T-helper 2 cell treated with Interferon-gamma antibody and Interleukin-4, amounts not matched to agents 100 ng/mL and 5 ng/mL, for 36 hours (primary cell): ENCODE measurements around the gene TSNAXIP1. TPM values are rescaled to one million over a fixed set of nuclear protein-coding genes. Genes with fewer than 3 reads are reported as not detected.
"Not testable (repeated sequence)": the region's sequence is repeated elsewhere in the genome, so short reads cannot be mapped to it uniquely, and the experiment has no call there.

Experiments
- intact Hi-C: fragments of 100-400 bp; cut with micrococcal nuclease; formaldehyde crosslinking; loops from one replicate; pipeline ENCODE4 v1.15.1; 2023
- total RNA-seq: library from RNA; stranded (reverse); gene quantifications from 2 replicates; pipeline ENCODE4 v1.2.3, GENCODE V29; 2022

Gene TSNAXIP1
- total RNA-seq, 1 donor from 2014 or later: 0.36 TPM

GRCh38 chr16:67833415-67834241, 26.9 kb downstream of the TSNAXIP1 start:
- intact Hi-C loops: loop anchor here (1.0 to 2.0 kb wide), 4 partner anchors 9 to 27 kb away; partner anchors contain the start of genes NUTF2, RANBP10, THAP11 and TSNAXIP1

DNA sequence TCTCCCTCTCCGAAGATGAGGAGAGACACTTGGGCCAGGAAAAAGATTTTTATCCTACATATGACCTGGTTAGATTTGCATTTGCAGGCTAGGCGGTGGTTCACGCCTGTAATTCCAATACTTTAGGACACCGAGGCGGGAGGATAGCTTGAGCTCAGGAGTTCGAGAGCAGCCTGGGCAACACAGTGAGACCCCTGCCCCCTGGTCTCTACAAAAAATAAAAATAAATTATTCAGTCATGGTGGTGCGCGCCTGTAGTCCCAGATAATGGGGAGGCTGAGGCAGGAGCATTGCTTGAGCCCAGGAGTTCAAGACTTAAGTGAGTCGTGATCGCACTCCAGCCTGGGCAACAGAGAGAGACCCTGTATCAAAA, 27.5 kb downstream of the TSNAXIP1 start:
- intact Hi-C loops: no loop called here

- intact Hi-C loops: not testable (repeated sequence)
These were observed 30.5 kb downstream of the TSNAXIP1 start for GRCh38 chr16:67837190-67837589.

GRCh38 chr16:67837811-67838210, 31.1 kb downstream of the TSNAXIP1 start:
- intact Hi-C loops: no loop called here

GRCh38 chr16:67841198-67841815, 34.6 kb downstream of the TSNAXIP1 start:
- intact Hi-C loops: loop anchor here (10.0 kb wide), 1 partner anchor 177 kb away; the partner anchor contains the start of genes ACD, C16orf86, ENKD1 and PARD6A

DNA sequence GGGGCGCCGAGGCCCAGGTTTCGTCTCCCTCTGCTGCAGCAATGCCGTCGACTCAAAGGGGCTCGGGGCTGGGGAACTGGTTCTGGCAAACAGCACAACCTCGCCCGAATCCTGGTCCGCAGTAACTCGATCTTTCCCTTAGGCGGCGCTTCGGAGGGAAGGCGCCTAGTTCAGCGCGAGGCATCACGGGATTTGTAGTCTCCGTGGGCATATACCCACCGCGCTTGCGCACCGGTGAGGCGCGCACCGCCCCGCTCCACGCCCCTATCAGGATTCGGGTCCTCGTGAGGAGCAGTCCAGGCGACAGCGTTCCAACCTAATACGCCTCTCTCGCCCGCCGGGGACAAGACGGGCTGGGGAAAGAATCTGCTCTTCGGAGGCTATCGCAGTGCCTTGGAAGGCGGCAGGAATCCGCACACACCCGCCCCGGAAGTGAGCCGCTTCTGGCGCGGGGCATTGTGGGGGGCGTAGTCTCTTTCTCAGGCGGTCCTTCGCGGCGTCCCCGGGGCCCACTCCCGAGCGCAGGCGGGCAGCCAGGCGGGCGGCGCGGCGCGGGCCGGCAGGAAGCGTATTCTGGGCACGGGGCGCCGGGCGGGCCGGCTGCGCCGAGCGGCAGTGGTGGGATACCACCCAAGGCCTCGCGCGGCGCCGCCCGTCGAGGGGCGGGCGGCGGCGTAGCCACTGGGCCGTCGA, 35.3 kb downstream of the TSNAXIP1 start, which contains the start of gene THAP11:
Gene THAP11 (plus strand): TSS at position 505 of the 693 bp plus-strand sequence. CDS start 235 bp downstream, outside the sequence.
- intact Hi-C loops: loop anchor here (1.0 to 10.0 kb wide), 5 partner anchors 9 to 242 kb away; partner anchors contain the start of genes ACD, C16orf86, ENKD1 and PARD6A

DNA sequence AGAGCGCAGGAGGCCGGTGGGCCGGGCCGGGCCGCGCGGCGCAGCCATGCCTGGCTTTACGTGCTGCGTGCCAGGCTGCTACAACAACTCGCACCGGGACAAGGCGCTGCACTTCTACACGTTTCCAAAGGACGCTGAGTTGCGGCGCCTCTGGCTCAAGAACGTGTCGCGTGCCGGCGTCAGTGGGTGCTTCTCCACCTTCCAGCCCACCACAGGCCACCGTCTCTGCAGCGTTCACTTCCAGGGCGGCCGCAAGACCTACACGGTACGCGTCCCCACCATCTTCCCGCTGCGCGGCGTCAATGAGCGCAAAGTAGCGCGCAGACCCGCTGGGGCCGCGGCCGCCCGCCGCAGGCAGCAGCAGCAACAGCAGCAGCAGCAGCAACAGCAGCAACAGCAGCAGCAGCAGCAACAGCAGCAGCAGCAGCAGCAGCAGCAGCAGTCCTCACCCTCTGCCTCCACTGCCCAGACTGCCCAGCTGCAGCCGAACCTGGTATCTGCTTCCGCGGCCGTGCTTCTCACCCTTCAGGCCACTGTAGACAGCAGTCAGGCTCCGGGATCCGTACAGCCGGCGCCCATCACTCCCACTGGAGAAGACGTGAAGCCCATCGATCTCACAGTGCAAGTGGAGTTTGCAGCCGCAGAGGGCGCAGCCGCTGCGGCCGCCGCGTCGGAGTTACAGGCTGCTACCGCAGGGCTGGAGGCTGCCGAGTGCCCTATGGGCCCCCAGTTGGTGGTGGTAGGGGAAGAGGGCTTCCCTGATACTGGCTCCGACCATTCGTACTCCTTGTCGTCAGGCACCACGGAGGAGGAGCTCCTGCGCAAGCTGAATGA, 36.0 kb downstream of the TSNAXIP1 start:
- intact Hi-C loops: loop anchor here (1.0 to 10.0 kb wide), 5 partner anchors 9 to 242 kb away; partner anchors contain the start of genes ACD, C16orf86, ENKD1 and PARD6A

- intact Hi-C loops: loop anchor here (10.0 kb wide), 1 partner anchor 179 kb away; the partner anchor contains the start of genes ACD, C16orf86, ENKD1 and PARD6A
These were observed 36.7 kb downstream of the TSNAXIP1 start for GRCh38 chr16:67843343-67843765.

GRCh38 chr16:67844497-67844896, 37.8 kb downstream of the TSNAXIP1 start:
- intact Hi-C loops: loop anchor here (10.0 kb wide), 1 partner anchor 180 kb away; the partner anchor contains the start of genes ACD, C16orf86, ENKD1 and PARD6A

GRCh38 chr16:67845291-67846062, 38.8 kb downstream of the TSNAXIP1 start:
- intact Hi-C loops: loop anchor here (1.0 to 10.0 kb wide), 7 partner anchors 12 to 283 kb away; partner anchors contain the start of genes ACD, C16orf86, CTCF and EDC4

GRCh38 chr16:67846063-67846319, 39.3 kb downstream of the TSNAXIP1 start:
- intact Hi-C loops: loop anchor here (1.0 to 10.0 kb wide), 7 partner anchors 13 to 284 kb away; partner anchors contain the start of genes ACD, C16orf86, CTCF and EDC4

- intact Hi-C loops: loop anchor here (1.0 to 10.0 kb wide), 7 partner anchors 13 to 284 kb away; partner anchors contain the start of genes ACD, C16orf86, CTCF and EDC4
These were observed 39.8 kb downstream of the TSNAXIP1 start, which contains the start of gene NUTF2 for GRCh38 chr16:67846320-67847063. NUTF2 (plus strand) TSS chr16:67846933; CDS start chr16:67865131, 18,198 bp downstream.

GRCh38 chr16:67847064-67847861, 40.6 kb downstream of the TSNAXIP1 start, which contains the start of gene CENPT:
CENPT (minus strand) TSS chr16:67847693; CDS start chr16:67833859, 13,834 bp downstream.
- intact Hi-C loops: loop anchor here (2.0 to 10.0 kb wide), 2 partner anchors 26 to 182 kb away; partner anchors contain the start of genes ACD, C16orf86, EDC4 and ENKD1

DNA sequence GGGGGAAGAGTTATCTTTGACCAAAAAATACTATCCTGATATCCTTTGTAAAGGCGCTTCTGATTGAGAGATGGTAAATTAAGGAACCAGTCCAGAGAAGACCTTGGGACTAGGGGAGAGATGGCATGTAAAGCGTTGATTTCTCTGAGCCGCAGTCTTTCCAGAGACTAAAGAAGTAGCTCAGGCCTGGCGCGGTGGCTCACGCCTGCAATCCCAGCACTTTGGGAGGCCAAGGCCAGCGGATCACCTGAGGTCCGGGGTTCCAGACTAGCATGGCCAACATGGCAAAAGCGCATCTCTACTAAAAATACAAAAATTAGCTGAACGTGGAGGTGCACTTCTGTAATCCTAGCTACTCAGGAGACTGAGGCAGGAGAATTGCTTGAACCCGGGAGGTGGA, 41.4 kb downstream of the TSNAXIP1 start:
- intact Hi-C loops: loop anchor here (10.0 kb wide), 1 partner anchor 183 kb away; the partner anchor contains the start of genes ACD, C16orf86, ENKD1 and PARD6A

GRCh38 chr16:67853670-67854069, 47.0 kb downstream of the TSNAXIP1 start:
- intact Hi-C loops: no loop called here

GRCh38 chr16:67855789-67856188, 49.1 kb downstream of the TSNAXIP1 start:
- intact Hi-C loops: no loop called here

GRCh38 chr16:67856927-67857546, 50.3 kb downstream of the TSNAXIP1 start:
- intact Hi-C loops: no loop called here
